Tibial artery (tissue), 4 donors: ENCODE measurements around the gene HDHD3.
A peak's percentile ranks its signal among the peaks of the same experiment; 100 is the strongest.
"Not testable (repeated sequence)": the region's sequence is repeated elsewhere in the genome, so short reads cannot be mapped to it uniquely, and the experiment has no call there.

Source experiments
- DNase-seq, 2 donors: peaks; one replicate each; pipeline ENCODE4 v3.0.0-alpha.2; 2019
- H3K27ac ChIP-seq, 2 donors: fragments of 200-600 bp; sonication (generic) in 1 of 2; 1 replicate in 1 of 2; 2 replicates in 1 of 2; pipeline ENCODE4 v1.5.1; 2018 to 2019; ENCODE audit warnings: mild to moderate bottlenecking in 1 of 2
- H3K27me3 ChIP-seq, 2 donors: fragments of 200-600 bp; sonication (generic) in 1 of 2; one replicate each; pipeline versions ENCODE4 v1.5.1 to v1.6.0; 2016 to 2019
- H3K36me3 ChIP-seq, 3 donors: fragments of 200-600 bp; sonication (generic) in 2 of 3; one replicate each; pipeline ENCODE4 v1.5.1; 2016 to 2019; ENCODE audit warnings: mild to moderate bottlenecking in 2 of 3
- H3K4me1 ChIP-seq, 4 donors: fragments of 200-600 bp; sonication (generic) in 2 of 4; 1 replicate in 3 of 4; 2 replicates in 1 of 4; pipeline ENCODE4 v1.5.1; 2016 to 2019
- H3K4me3 ChIP-seq, 2 donors: fragments of 200-600 bp; sonication (generic) in 1 of 2; 1 replicate in 1 of 2; 2 replicates in 1 of 2; pipeline ENCODE4 v1.5.1; 2018 to 2019; ENCODE audit warnings: mild to moderate bottlenecking in 2 of 2
- H3K9me3 ChIP-seq, 3 donors: fragments of 200-600 bp; sonication (generic) in 1 of 3; one replicate each; pipeline ENCODE4 v1.5.1; 2016 to 2019
- CTCF ChIP-seq, 2 experiments: fragments of 200-600 bp in 1 of 2; fragments of 450-650 bp in 1 of 2; IDR thresholded peaks; one replicate each; pipeline ENCODE4 v1.5.1; 2017 to 2019; ENCODE audit warnings: antibody characterized with exemption in 2 of 2, mild to moderate bottlenecking in 1 of 2, moderate library complexity in 1 of 2
- intact Hi-C: fragments of 100-400 bp; cut with DNase I; formaldehyde crosslinking; loops from one replicate; pipeline ENCODE4 v1.15.0; 2023; ENCODE audit warnings: low total_unique reads

The HDHD3 gene

GRCh38 chr9:113410207-113410864, 33.5 kb upstream of the HDHD3 start, which contains the start of the genes C9orf43 and POLE3:
Gene C9orf43 (plus strand): TSS chr9:113410747. CDS start chr9:113413494, 2,747 bp downstream.
Gene POLE3 (minus strand): TSS chr9:113410675. CDS start chr9:113410293, 382 bp downstream.
- no peaks in the 10 kb centered on the region for H3K27me3 ChIP-seq
- H3K4me1 ChIP-seq = peaks cover 0 to 20% (median 12%) of the 10 kb centered on the region in 4 donors
- intact Hi-C loops = no loop called here
- peak; percentile 95 to 97 for DNase-seq
- peak within 1 kb of the TSS; percentile 68 to 86 for H3K4me3 ChIP-seq
- no peak for TF ChIP-seq CTCF (IDR thresholded peaks at IDR 0.05)
- peak within 1 kb of the TSS; percentile 93 to 94 for H3K27ac ChIP-seq
- peaks cover 0 to 18% (median 17%) of the 10 kb centered on the region in 3 donors for H3K36me3 ChIP-seq
- no peaks in the 10 kb centered on the region for H3K9me3 ChIP-seq

GRCh38 chr9:113409883-113410206, 33.1 kb upstream of the HDHD3 start:
- DNase-seq = no peak
- H3K36me3 ChIP-seq = peaks cover 0 to 18% (median 17%) of the 10 kb centered on the region in 3 donors
- H3K27ac ChIP-seq = peak overlapping the region; percentile 93 to 94
- H3K9me3 ChIP-seq = no peaks in the 10 kb centered on the region
- no peak for TF ChIP-seq CTCF (IDR thresholded peaks at IDR 0.05)
- no peaks in the 10 kb centered on the region for H3K27me3 ChIP-seq
- peaks cover 0 to 20% (median 12%) of the 10 kb centered on the region in 4 donors for H3K4me1 ChIP-seq
- intact Hi-C loops = loop anchor here (5.0 kb wide), 1 partner anchor 247 kb away; no protein-coding TSS in a partner anchor
- H3K4me3 ChIP-seq = peak overlapping the region; percentile 68 to 86

- H3K4me1 ChIP-seq = peaks cover 0 to 20% (median 12%) of the 10 kb centered on the region in 4 donors
- H3K27ac ChIP-seq = peak overlapping the region; percentile 93 to 94
- intact Hi-C loops = loop anchor here (5.0 kb wide), 1 partner anchor 248 kb away; no protein-coding TSS in a partner anchor
- peak overlapping the region; percentile 68 to 86 for H3K4me3 ChIP-seq
- DNase-seq = no peak
- no peaks in the 10 kb centered on the region for H3K27me3 ChIP-seq
- H3K9me3 ChIP-seq = no peaks in the 10 kb centered on the region
- H3K36me3 ChIP-seq = peaks cover 0 to 18% (median 17%) of the 10 kb centered on the region in 3 donors
- no peak for TF ChIP-seq CTCF (IDR thresholded peaks at IDR 0.05)
Observed at GRCh38 chr9:113409481-113409880, 32.7 kb upstream of the HDHD3 start.

- Histone ChIP-seq H3K4me1 (peaks cover 0 to 22% (median 13%) of the 10 kb centered on the region in 4 donors), H3K36me3 (peaks cover 0 to 18% (median 17%) of the 10 kb centered on the region in 3 donors)
- not testable (repeated sequence) for H3K9me3 ChIP-seq, H3K27me3 ChIP-seq, H3K4me3 ChIP-seq, H3K27ac ChIP-seq
- TF ChIP-seq CTCF (IDR thresholded peaks at IDR 0.05) = peak; percentile 60
- intact Hi-C loops = loop anchor here (5.0 kb wide), 1 partner anchor 250 kb away; no protein-coding TSS in a partner anchor
- peak in 1 of 2 donors; percentile 72 for DNase-seq
Observed at GRCh38 chr9:113406873-113407511, 30.2 kb upstream of the HDHD3 start.

- intact Hi-C loops = loop anchor here (5.0 kb wide), 1 partner anchor 251 kb away; no protein-coding TSS in a partner anchor
- not testable (repeated sequence) for H3K27ac ChIP-seq
Observed at GRCh38 chr9:113406353-113406752, 29.6 kb upstream of the HDHD3 start.

GRCh38 chr9:113403646-113404045, 26.9 kb upstream of the HDHD3 start:
- TF ChIP-seq CTCF (IDR thresholded peaks at IDR 0.05) = no peak
- H3K4me3 ChIP-seq = no peak overlapping the region
- no peak for DNase-seq
- intact Hi-C loops = loop anchor here (5.0 kb wide), 2 partner anchors 126 to 184 kb away; partner anchors contain the start of genes CDC26 and PRPF4
- H3K36me3 ChIP-seq = peaks cover 0 to 15% (median 13%) of the 10 kb centered on the region in 3 donors
- H3K9me3 ChIP-seq = no peaks in the 10 kb centered on the region
- H3K4me1 ChIP-seq = peaks cover 0 to 35% (median 19%) of the 10 kb centered on the region in 4 donors
- H3K27ac ChIP-seq = no peak overlapping the region
- H3K27me3 ChIP-seq = no peaks in the 10 kb centered on the region

More at GRCh38 chr9:113406353-113406752, 29.6 kb upstream of the HDHD3 start:
- H3K4me3 ChIP-seq, H3K27me3 ChIP-seq, DNase-seq, H3K9me3 ChIP-seq: not testable (repeated sequence)
- H3K4me1 ChIP-seq = peaks cover 0 to 26% (median 17%) of the 10 kb centered on the region in 4 donors
- peaks cover 0 to 18% (median 17%) of the 10 kb centered on the region in 3 donors for H3K36me3 ChIP-seq
